Fibroblast of villous mesenchyme (primary cell): Measurements from ENCODE around the gene SLC46A1. TPM values are rescaled to one million over a fixed set of nuclear protein-coding genes. Genes with fewer than 3 reads are reported as not detected.

Source experiments
- DNase-seq: peaks from one replicate; pipeline ENCODE4 v3.0.0-alpha.2; 2010; ENCODE audit warnings: low read depth
- H3K4me3 ChIP-seq: 2 replicates; pipeline ENCODE4 v1.5.1; 2011; ENCODE audit warnings: low read depth, mild to moderate bottlenecking, low read length
- total RNA-seq: library from RNA; depleted of rRNA; stranded (reverse); fragments of >200 nt; gene quantifications from 2 replicates; pipeline ENCODE4 v1.2.3, GENCODE V29; 2012
- TF ChIP-seq, protein P1 (sequence below): IDR thresholded peaks from 2 replicates; pipeline ENCODE4 v1.5.1; 2012; ENCODE audit warnings: low read depth, mild to moderate bottlenecking, low read length; ENCODE audit not compliant: insufficient read depth

Gene SLC46A1
- total RNA-seq, 1 donor: 9.5 TPM

DNA sequence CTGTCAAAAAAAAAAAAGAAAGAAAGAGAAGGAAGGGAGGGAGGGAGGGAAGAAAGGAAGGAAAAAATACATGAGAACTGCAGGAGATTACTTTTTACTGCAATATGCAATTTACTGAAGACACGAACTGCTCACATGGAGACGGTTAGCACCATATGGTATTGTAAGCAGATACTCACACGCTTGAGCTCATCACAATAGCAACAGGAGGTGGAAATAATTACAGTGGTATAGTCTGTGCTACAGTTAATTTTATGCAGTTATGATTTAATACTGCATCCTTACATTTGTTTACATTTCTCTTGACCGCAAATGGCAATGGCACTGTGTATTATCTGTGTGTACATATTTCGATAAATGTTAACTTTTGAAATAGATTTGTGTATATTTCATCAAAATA, 21.4 kb upstream of the SLC46A1 start:
- TF ChIP-seq, protein P1, sequence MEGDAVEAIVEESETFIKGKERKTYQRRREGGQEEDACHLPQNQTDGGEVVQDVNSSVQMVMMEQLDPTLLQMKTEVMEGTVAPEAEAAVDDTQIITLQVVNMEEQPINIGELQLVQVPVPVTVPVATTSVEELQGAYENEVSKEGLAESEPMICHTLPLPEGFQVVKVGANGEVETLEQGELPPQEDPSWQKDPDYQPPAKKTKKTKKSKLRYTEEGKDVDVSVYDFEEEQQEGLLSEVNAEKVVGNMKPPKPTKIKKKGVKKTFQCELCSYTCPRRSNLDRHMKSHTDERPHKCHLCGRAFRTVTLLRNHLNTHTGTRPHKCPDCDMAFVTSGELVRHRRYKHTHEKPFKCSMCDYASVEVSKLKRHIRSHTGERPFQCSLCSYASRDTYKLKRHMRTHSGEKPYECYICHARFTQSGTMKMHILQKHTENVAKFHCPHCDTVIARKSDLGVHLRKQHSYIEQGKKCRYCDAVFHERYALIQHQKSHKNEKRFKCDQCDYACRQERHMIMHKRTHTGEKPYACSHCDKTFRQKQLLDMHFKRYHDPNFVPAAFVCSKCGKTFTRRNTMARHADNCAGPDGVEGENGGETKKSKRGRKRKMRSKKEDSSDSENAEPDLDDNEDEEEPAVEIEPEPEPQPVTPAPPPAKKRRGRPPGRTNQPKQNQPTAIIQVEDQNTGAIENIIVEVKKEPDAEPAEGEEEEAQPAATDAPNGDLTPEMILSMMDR: no peak
- H3K4me3 ChIP-seq: no peak overlapping the region
- peak; percentile 30 for DNase-seq

DNA sequence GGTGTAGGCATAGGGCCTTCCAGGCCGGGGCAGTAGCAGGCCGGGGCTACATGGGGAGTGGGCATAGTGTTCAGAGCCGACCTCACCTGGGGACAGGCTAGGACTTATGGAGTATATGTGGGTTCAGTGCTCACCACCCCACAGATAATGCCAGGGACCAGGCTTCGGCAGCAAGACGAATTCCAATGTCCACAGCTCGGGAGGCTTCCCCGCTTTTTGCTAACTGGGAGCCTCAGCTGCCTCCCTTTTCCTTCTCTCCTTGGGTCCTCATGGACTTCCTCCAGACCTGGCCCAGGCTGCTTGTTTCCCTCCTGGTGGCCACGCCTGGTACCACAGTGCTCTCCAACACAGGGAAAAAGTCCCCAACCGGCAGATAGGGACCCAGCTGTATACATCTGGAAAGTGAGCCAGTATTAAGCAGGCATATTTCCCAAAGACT, 20.1 kb upstream of the SLC46A1 start:
- DNase-seq: peak; percentile 8
- no peak overlapping the region for H3K4me3 ChIP-seq
- TF ChIP-seq, protein P1: peak; percentile 63

DNA sequence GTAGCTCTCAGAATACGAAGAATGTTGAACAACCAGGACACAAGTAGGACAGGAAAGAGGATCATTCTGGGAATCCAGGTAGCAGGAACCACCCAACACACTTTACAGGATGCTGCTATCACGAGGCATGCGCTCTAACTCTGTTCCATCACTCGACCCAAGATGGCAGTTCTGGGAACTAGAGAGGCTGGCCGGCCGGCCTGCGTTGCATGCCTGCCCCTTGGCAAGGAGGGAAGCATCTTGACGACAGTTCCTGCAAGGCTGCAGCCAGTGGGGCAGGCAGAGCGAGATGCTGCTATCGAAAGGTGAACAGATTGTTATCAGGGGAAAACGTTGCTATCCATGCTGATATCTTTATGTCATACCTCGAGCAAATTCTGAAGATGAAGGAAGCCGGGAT, 19.2 kb upstream of the SLC46A1 start:
- TF ChIP-seq, protein P1: no peak
- H3K4me3 ChIP-seq: no peak overlapping the region
- DNase-seq: no peak

DNA sequence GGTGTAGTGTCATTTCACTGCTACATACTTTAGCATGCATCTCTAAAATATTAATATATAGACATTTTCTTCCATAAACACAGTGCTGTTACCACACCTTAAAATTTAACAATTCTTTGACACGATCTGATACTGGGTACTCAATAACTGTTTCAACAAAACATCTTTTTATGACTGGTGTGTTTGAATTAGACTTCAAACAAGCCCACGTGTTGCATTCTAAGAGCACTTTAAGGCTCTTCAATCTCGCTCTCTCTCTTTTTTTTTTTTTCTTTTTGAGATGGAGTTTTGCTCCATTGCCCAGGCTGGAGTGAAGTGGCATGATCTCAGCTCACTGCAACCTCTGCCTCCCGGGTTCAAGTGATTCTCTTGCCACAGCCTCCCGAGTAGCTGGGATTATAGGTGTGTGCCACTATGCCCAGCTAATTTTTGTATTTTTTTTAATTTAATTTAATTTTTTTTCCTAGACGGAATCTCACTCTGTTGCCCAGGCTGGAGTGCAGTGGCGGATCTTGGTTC, 15.8 kb upstream of the SLC46A1 start:
- TF ChIP-seq, protein P1: no peak
- H3K4me3 ChIP-seq: no peak overlapping the region
- DNase-seq: no peak

DNA sequence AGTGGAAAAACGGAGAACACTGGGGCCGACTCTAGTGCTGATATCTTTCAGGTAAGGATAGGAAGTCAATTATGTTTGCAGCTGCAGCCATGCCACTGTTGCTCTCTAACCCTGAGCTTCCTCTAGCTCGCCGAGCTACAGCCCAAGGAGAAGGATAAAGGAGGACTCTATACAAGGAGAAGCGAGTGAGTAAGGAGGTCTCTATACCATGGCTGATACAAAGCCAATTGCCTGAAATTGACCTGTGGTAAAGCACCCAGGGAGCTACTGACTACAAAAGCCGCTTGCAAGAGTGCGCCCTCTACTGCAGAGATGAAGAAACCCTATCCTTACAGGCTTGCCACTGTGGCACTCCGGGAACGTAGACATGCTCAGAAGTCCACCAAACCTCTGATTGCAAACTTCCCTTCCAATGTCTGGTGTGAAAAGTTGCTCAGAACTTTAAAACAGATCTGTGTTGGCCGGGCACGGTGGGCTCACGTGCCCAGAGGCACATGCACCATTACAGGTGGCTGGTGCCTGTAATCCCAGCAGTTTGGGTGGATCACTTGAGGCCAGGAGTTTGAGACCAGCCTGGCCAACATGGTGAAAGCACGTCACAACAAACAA, 10.8 kb upstream of the SLC46A1 start:
- DNase-seq: peak; percentile 79
- TF ChIP-seq, protein P1: peak; percentile 82
- no peak overlapping the region for H3K4me3 ChIP-seq

DNA sequence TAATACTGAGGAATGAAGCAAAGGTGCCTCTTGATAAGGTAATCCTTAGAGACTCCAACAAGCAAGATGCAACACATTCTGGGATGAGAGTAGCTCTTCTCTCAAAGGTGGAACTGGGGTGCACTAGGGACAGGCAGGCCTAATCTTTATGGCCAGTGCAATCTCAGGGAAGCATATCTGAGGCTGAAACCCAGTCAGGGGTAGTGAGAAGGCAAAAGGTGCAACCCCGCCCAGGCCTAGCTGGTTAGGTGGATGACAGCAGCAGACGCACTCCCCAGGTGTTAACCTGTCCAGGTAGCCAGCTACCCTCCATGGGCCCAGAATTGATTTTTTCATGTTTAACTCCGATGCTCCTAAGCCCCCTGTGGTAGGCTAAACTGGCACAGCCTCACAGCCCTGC, 9.9 kb upstream of the SLC46A1 start:
- DNase-seq: no peak
- H3K4me3 ChIP-seq: no peak overlapping the region
- TF ChIP-seq, protein P1: no peak

DNA sequence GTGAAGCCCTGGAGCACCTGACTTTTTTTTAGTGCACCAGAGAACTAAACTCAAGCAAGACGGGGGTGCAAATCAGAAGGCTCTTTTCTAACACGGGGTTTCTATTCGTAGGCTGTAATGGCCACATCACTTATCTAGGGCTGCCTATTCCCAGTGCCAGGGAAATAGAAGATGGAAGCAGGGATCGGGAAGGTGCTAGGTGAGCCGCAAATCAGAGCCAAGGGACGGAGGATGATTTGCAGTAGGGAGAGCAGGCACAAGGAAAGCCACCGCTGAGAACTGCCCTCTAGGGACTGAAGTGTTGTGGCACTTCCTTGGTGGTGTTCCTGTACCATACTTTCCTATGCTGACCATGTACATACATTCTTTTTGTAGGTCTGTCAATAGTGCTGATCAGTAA, 7.8 kb upstream of the SLC46A1 start:
- no peak overlapping the region for H3K4me3 ChIP-seq
- TF ChIP-seq, protein P1: no peak
- DNase-seq: no peak
